Measurements from ENCODE around the gene ZDHHC3. TPM values are rescaled to one million over a fixed set of nuclear protein-coding genes. Genes with fewer than 3 reads are reported as not detected.

ZDHHC3 gene
- total RNA-seq, 1 experiment from 2014 or later, result 40.1 TPM

DNA sequence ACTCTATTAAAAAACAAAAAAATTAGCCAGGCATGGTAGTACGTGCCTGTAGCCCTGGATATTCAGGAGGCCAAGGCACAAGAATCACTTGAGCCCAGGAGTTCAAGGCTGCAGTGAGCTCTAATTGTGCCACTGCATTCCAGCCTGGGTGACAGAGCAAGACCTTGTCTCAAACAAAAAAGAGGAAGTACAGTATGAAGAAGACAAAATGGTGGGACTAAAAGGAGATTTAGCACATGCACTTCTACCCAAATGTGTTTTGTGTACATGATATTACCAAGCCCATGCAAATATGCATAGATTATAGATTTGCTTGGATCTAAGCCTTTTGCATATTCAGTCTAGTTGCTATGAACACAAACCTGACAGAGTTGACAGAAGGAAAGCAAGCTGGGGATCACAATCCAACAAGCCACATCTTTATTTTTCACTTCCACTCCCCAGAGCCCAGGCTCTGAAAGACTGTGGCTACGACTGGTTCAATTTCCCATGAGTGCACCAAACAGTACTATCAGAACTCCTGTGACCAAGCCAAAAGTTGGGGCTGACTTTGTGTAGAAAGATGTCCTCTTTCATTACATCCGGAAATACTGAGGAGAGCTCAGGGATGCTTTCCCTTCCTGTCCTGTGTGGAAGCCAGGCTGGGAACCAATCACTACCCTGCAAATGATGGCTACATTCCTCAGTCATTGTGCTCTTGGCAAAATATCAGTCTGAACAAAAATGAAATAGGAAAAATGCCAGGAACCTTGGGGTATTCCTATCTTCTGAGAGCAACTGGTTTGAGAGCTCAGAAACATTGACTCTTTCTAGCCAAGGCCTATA is 52.1 kb downstream of the ZDHHC3 start:
- POLR2A ChIA-PET, result interaction anchor here (1.2 to 1.3 kb wide), 3 partner anchors 22 to 66 kb away, joined by 3 to 4 read pairs (median 3); no protein-coding TSS in a partner anchor
- Mint-ChIP-seq H3K9me3 (ENCODE audit: unreplicated experiment) (no peaks in the 10 kb centered on the region), H3K4me3 (ENCODE audit: unreplicated experiment) (no peak overlapping the region)

DNA sequence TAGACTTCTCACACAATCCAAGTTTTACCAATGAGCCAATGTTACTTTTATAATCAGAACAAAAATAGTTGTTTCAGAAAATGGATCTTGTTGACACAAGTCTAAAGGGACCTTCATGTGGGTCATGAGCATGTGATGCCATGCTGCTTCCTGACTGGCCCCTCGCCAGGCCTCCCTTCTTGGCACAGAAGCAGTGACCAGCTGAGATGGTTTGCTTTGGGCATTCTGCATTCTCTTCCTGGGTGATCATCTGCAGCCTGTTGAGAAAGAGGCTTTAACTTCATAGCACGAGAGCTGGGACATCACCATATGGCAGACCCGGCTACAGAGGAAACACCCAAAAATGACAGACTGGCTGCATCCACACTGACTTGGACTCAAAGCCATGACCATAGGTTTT is 55.9 kb downstream of the ZDHHC3 start:
- CTCF ChIA-PET, result interaction anchor here (0.6 to 1.0 kb wide), 4 partner anchors 31 to 386 kb away, joined by 3 to 4 read pairs (median 3); no protein-coding TSS in a partner anchor
- BruUV-seq (replicated peaks), result no TSS peak

More for the DNA sequence above, 52.1 kb downstream of the ZDHHC3 start:
- intact Hi-C loops (cut with micrococcal nuclease), result no loop called here
- no peak for DNase-seq (ENCODE audit: unreplicated experiment)
- Mint-ChIP-seq H3K27ac (ENCODE audit: low read depth, unreplicated experiment) (no peak overlapping the region), H3K27me3 (ENCODE audit: insufficient read depth, unreplicated experiment) (no peaks in the 10 kb centered on the region), H3K4me1 (ENCODE audit: insufficient read depth, unreplicated experiment) (peaks cover 5% of the 10 kb centered on the region), H3K36me3 (ENCODE audit: insufficient read depth, unreplicated experiment) (peaks cover 29% of the 10 kb centered on the region)
- CTCF ChIA-PET, result interaction anchor here (0.6 to 2.9 kb wide), 3 partner anchors 9 to 347 kb away, joined by 3 to 15 read pairs (median 4); no protein-coding TSS in a partner anchor
- TF ChIP-seq, protein P1, sequence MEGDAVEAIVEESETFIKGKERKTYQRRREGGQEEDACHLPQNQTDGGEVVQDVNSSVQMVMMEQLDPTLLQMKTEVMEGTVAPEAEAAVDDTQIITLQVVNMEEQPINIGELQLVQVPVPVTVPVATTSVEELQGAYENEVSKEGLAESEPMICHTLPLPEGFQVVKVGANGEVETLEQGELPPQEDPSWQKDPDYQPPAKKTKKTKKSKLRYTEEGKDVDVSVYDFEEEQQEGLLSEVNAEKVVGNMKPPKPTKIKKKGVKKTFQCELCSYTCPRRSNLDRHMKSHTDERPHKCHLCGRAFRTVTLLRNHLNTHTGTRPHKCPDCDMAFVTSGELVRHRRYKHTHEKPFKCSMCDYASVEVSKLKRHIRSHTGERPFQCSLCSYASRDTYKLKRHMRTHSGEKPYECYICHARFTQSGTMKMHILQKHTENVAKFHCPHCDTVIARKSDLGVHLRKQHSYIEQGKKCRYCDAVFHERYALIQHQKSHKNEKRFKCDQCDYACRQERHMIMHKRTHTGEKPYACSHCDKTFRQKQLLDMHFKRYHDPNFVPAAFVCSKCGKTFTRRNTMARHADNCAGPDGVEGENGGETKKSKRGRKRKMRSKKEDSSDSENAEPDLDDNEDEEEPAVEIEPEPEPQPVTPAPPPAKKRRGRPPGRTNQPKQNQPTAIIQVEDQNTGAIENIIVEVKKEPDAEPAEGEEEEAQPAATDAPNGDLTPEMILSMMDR (IDR thresholded peaks at IDR 0.05; ENCODE audit: unreplicated experiment), result no peak
- BruUV-seq (replicated peaks), result no TSS peak

DNA sequence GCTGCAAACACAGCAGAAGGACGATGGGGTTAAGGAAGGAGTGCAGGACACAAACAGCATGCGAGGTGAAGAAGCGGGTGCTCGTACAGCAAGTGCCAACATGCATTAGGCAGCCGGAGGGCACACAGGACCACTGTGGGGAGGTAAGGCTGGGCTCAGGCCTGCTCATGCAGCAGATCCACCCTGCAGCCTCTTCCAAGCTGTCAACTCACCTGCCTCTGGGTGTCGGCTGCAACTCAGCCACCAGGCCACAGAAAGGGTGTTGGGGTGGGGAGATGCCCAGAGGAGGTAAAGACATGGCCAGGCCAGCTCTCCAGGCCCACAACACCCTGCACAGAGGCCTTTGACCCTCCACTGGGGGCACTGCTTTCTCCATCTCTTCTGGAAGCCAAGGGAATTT is 57.4 kb downstream of the ZDHHC3 start:
- H3K36me3 Mint-ChIP-seq (ENCODE audit: insufficient read depth, unreplicated experiment), result peaks cover 32% of the 10 kb centered on the region
- ChIA-PET POLR2A (interaction anchor here (0.7 kb wide), 1 partner anchor 31 kb away, joined by 3 read pairs; no protein-coding TSS in a partner anchor), CTCF (interaction anchor here (0.6 kb wide), 1 partner anchor 405 kb away, joined by 3 read pairs; no protein-coding TSS in a partner anchor)
- no peak overlapping the region for H3K27ac Mint-ChIP-seq (ENCODE audit: low read depth, unreplicated experiment)
- no peak overlapping the region for H3K4me3 Mint-ChIP-seq (ENCODE audit: unreplicated experiment)
- H3K9me3 Mint-ChIP-seq (ENCODE audit: unreplicated experiment), result no peaks in the 10 kb centered on the region
- TF ChIP-seq, protein P1 (IDR thresholded peaks at IDR 0.05; ENCODE audit: unreplicated experiment), result no peak
- intact Hi-C loops (cut with micrococcal nuclease), result no loop called here
- peaks cover 10% of the 10 kb centered on the region for H3K4me1 Mint-ChIP-seq (ENCODE audit: insufficient read depth, unreplicated experiment)
- DNase-seq (ENCODE audit: unreplicated experiment), result no peak
- BruUV-seq (replicated peaks), result no TSS peak
- no peaks in the 10 kb centered on the region for H3K27me3 Mint-ChIP-seq (ENCODE audit: insufficient read depth, unreplicated experiment)

More for the DNA sequence above, 55.9 kb downstream of the ZDHHC3 start:
- DNase-seq (ENCODE audit: unreplicated experiment), result no peak
- Mint-ChIP-seq H3K4me3 (ENCODE audit: unreplicated experiment) (no peak overlapping the region), H3K27ac (ENCODE audit: low read depth, unreplicated experiment) (no peak overlapping the region), H3K27me3 (ENCODE audit: insufficient read depth, unreplicated experiment) (no peaks in the 10 kb centered on the region), H3K36me3 (ENCODE audit: insufficient read depth, unreplicated experiment) (peaks cover 30% of the 10 kb centered on the region), H3K4me1 (ENCODE audit: insufficient read depth, unreplicated experiment) (peaks cover 5% of the 10 kb centered on the region), H3K9me3 (ENCODE audit: unreplicated experiment) (no peaks in the 10 kb centered on the region)
- intact Hi-C loops (cut with micrococcal nuclease), result no loop called here
- POLR2A ChIA-PET, result interaction anchor here (0.6 kb wide), 1 partner anchor 376 kb away, joined by 5 read pairs; no protein-coding TSS in a partner anchor
- TF ChIP-seq, protein P1 (IDR thresholded peaks at IDR 0.05; ENCODE audit: unreplicated experiment), result no peak

DNA sequence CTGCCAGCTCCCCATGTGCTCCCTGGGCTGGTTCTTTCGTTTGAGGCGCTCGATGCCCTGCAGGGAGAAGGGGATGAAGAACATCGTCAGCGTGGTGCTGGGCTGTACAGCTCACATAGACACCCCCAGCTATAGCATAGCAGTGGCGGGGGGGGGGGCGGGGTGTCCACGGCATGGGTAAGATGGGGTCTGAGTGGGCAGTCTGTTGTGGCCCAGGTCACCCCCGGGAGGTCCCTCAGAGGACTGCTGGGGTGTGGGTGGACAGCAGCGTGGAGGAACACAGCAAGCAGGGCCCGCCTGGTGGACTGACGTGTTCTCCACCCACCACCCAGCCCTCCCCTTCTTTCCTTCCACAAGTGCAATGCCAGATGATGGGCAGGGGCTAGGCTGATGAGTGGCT is 57.9 kb downstream of the ZDHHC3 start:
- TF ChIP-seq, protein P1 (IDR thresholded peaks at IDR 0.05; ENCODE audit: unreplicated experiment), result no peak
- POLR2A ChIA-PET, result interaction anchor here (0.6 to 0.7 kb wide), 2 partner anchors 32 to 93 kb away, joined by 3 read pairs; no protein-coding TSS in a partner anchor
- H3K4me3 Mint-ChIP-seq (ENCODE audit: unreplicated experiment), result no peak overlapping the region
- H3K9me3 Mint-ChIP-seq (ENCODE audit: unreplicated experiment), result no peaks in the 10 kb centered on the region
- no TSS peak for BruUV-seq (replicated peaks)
- DNase-seq (ENCODE audit: unreplicated experiment), result no peak
- H3K36me3 Mint-ChIP-seq (ENCODE audit: insufficient read depth, unreplicated experiment), result peaks cover 33% of the 10 kb centered on the region
- intact Hi-C loops (cut with micrococcal nuclease), result no loop called here
- peaks cover 15% of the 10 kb centered on the region for H3K4me1 Mint-ChIP-seq (ENCODE audit: insufficient read depth, unreplicated experiment)
- H3K27ac Mint-ChIP-seq (ENCODE audit: low read depth, unreplicated experiment), result peak overlapping the region; percentile 57
- no peaks in the 10 kb centered on the region for H3K27me3 Mint-ChIP-seq (ENCODE audit: insufficient read depth, unreplicated experiment)
- CTCF ChIA-PET, result interaction anchor here (0.6 kb wide), 1 partner anchor 405 kb away, joined by 3 read pairs; no protein-coding TSS in a partner anchor

Measured in MCF 10A (cell line).